G401 (cell line): ENCODE results near the gene INPP1. TPM values are rescaled to one million over a fixed set of nuclear protein-coding genes. Genes with fewer than 3 reads are reported as not detected.

Experiments
- total RNA-seq: library from RNA; depleted of rRNA; stranded (reverse); fragments of >200 nt; shearing (Covaris generic); gene quantifications from 2 replicates; pipeline ENCODE4 v1.2.3, GENCODE V29; 2014; rRNA removed

The INPP1 gene
- total RNA-seq, 1 experiment from 2014 or later: 14.3 TPM

Other genes starting within 250 kb of the INPP1 start
- gene HIBCH, start 23.8 kb upstream of the INPP1 start, total RNA-seq: 8.4 and 16.2 TPM in 2 replicates
- 0.71 TPM in 1 of 2 replicates, not detected in the other for gene MFSD6, start 64.8 kb downstream of the INPP1 start, total RNA-seq
- 4.9 and 5.1 TPM in 2 replicates for gene NEMP2, start 191.1 kb downstream of the INPP1 start, total RNA-seq